NCI-H1417 treated with DMSO at 0.1 percent for 48 hours (cell line): ENCODE measurements around the gene POGK.

Experiments
- DNase-seq: peaks from one replicate; lab custom pipeline; 2025; lab: John Stamatoyannopoulos, UW

POGK gene

GRCh38 chr1:166903232-166903631, 64.0 kb downstream of the POGK start:
- DNase-seq = no peak

GRCh38 chr1:166905136-166905535, 65.9 kb downstream of the POGK start:
- DNase-seq = no peak

- no peak for DNase-seq
Measured at GRCh38 chr1:166905900-166906299, 66.6 kb downstream of the POGK start.
